OCI-M2 (cell line): ENCODE measurements around the gene GOLGA1.
"Not testable (repeated sequence)": the region's sequence is repeated elsewhere in the genome, so short reads cannot be mapped to it uniquely, and the experiment has no call there.

ENCODE experiments used
- DNase-seq: peaks from one replicate; lab custom pipeline; 2025; ENCODE audit not compliant: unreplicated experiment; lab: John Stamatoyannopoulos, UW

GOLGA1 gene

GRCh38 chr9:124860582-124861341, 80.1 kb downstream of the GOLGA1 start:
- no peak for DNase-seq

- no peak for DNase-seq
Measured at GRCh38 chr9:124859803-124860581, 80.9 kb downstream of the GOLGA1 start.

- no peak for DNase-seq
Measured at GRCh38 chr9:124858330-124859046, 82.4 kb downstream of the GOLGA1 start.

GRCh38 chr9:124857533-124858162, 83.2 kb downstream of the GOLGA1 start:
- DNase-seq, result no peak

GRCh38 chr9:124855944-124856765, 84.7 kb downstream of the GOLGA1 start:
- no peak for DNase-seq

- DNase-seq, result no peak
Measured at GRCh38 chr9:124855566-124855943, 85.3 kb downstream of the GOLGA1 start.

- no peak for DNase-seq
Measured at GRCh38 chr9:124854822-124855221, 86.1 kb downstream of the GOLGA1 start.

GRCh38 chr9:124854161-124854560, 86.7 kb downstream of the GOLGA1 start:
- DNase-seq, result no peak

- DNase-seq, result no peak
Measured at GRCh38 chr9:124853605-124854143, 87.2 kb downstream of the GOLGA1 start.

GRCh38 chr9:124852829-124853531, 87.9 kb downstream of the GOLGA1 start, which contains the start of gene WDR38:
Gene WDR38, plus strand, starts transcription at chr9:124853460. Its CDS starts 72 bp downstream, at chr9:124853532.
- DNase-seq, result no peak

- DNase-seq, result no peak
Measured at GRCh38 chr9:124852121-124852828, 88.6 kb downstream of the GOLGA1 start.

- no peak for DNase-seq
Measured at GRCh38 chr9:124849801-124850200, 91.1 kb downstream of the GOLGA1 start.

- DNase-seq, result no peak
Measured at GRCh38 chr9:124846969-124847368, 93.9 kb downstream of the GOLGA1 start.

GRCh38 chr9:124846467-124846866, 94.4 kb downstream of the GOLGA1 start:
- DNase-seq, result not testable (repeated sequence)

- no peak for DNase-seq
Measured at GRCh38 chr9:124844291-124844690, 96.6 kb downstream of the GOLGA1 start.

- DNase-seq, result no peak
Measured at GRCh38 chr9:124843456-124844034, 97.3 kb downstream of the GOLGA1 start.

- no peak for DNase-seq
Measured at GRCh38 chr9:124841075-124841821, 99.6 kb downstream of the GOLGA1 start.
